Hepatocyte (in vitro differentiated cells): ENCODE data around the gene MAN2A1. TPM values are rescaled to one million over a fixed set of nuclear protein-coding genes. Genes with fewer than 3 reads are reported as not detected.

Source experiments
- DNase-seq: peaks from one replicate; pipeline ENCODE4 v3.0.0-alpha.2; 2016; ENCODE audit warnings: low spot score
- H2AFZ ChIP-seq: fragments of 200-600 bp; sonication (generic); 2 replicates; pipeline ENCODE4 v1.6.0; 2016; ENCODE audit warnings: antibody characterized with exemption, mild to moderate bottlenecking
- H3K27ac ChIP-seq: fragments of 200-600 bp; sonication (generic); 2 replicates; pipeline ENCODE4 v1.5.1; 2016; ENCODE audit warnings: mild to moderate bottlenecking
- H3K27me3 ChIP-seq: fragments of 200-600 bp; sonication (generic); 2 replicates; pipeline ENCODE4 v1.6.1; 2016
- H3K36me3 ChIP-seq: fragments of 200-600 bp; sonication (generic); replicated peaks from 2 replicates; pipeline ENCODE4 v1.5.1; 2016; ENCODE audit warnings: low read depth; ENCODE audit not compliant: insufficient read depth
- H3K4me1 ChIP-seq: fragments of 200-600 bp; sonication (generic); 2 replicates; pipeline ENCODE4 v1.5.1; 2016; ENCODE audit warnings: mild to moderate bottlenecking, moderate library complexity; ENCODE audit not compliant: insufficient read depth
- H3K4me2 ChIP-seq: fragments of 200-600 bp; sonication (generic); 2 replicates; pipeline ENCODE4 v1.6.0; 2016
- H3K4me3 ChIP-seq: fragments of 200-600 bp; sonication (generic); 2 replicates; pipeline ENCODE4 v1.5.1; 2016; ENCODE audit warnings: mild to moderate bottlenecking
- H3K79me2 ChIP-seq: fragments of 200-600 bp; sonication (generic); 2 replicates; pipeline ENCODE4 v1.6.0; 2017; ENCODE audit warnings: mild to moderate bottlenecking
- H3K9me2 ChIP-seq: fragments of 200-600 bp; sonication (generic); replicated peaks from 2 replicates; pipeline ENCODE4 v1.6.0; 2017; ENCODE audit warnings: mild to moderate bottlenecking; ENCODE audit not compliant: insufficient read depth
- H3K9me3 ChIP-seq: fragments of 200-600 bp; sonication (generic); 2 replicates; pipeline ENCODE4 v1.5.1; 2016; ENCODE audit warnings: low read depth, mild to moderate bottlenecking
- H4K20me1 ChIP-seq: fragments of 200-600 bp; sonication (generic); 2 replicates; pipeline ENCODE4 v1.6.0; 2016; ENCODE audit warnings: mild to moderate bottlenecking; ENCODE audit not compliant: insufficient read depth, poor library complexity, severe bottlenecking
- EZH2 ChIP-seq: fragments of 200-600 bp; sonication (generic); IDR thresholded peaks from 2 replicates; pipeline ENCODE4 v1.6.1; 2016; ENCODE audit warnings: antibody characterized with exemption, mild to moderate bottlenecking, borderline replicate concordance
- EZH2phosphoT487 ChIP-seq: fragments of 200-600 bp; sonication (generic); IDR thresholded peaks from one replicate; pipeline ENCODE4 v1.6.1; 2018; ENCODE audit warnings: antibody characterized with exemption, mild to moderate bottlenecking, low read depth, moderate library complexity; ENCODE audit not compliant: unreplicated experiment, severe bottlenecking
- WGBS: methylation state at CpG from one replicate; pipeline ENCODE4 v1.1.6; 2016; ENCODE audit warnings: low lambda C conversion rate; ENCODE audit errors: missing lambda C conversion rate; 5-methylcytosine and 5-hydroxymethylcytosine counted together
- polyA plus RNA-seq: library from polyadenylated mRNA; unstranded; fragments of >200 nt; fragmentation: Nextera tagmentation; extraction: Ambion mirVana; gene quantifications from 2 replicates; pipeline ENCODE4 v1.2.1, GENCODE V29; 2016
- total RNA-seq: library from RNA; depleted of rRNA; stranded (reverse); fragments of >200 nt; gene quantifications from 2 replicates; pipeline ENCODE4 v1.2.3, GENCODE V29; 2014
- TF ChIP-seq, protein P1 (sequence below): fragments of 200-600 bp; sonication (generic); IDR thresholded peaks from 2 replicates; pipeline ENCODE4 v1.5.1; 2016; ENCODE audit warnings: antibody characterized with exemption, mild to moderate bottlenecking; ENCODE audit not compliant: poor library complexity

The MAN2A1 gene
- total and polyA plus RNA-seq, 2 experiments from 2014 or later = 31.5 to 150 TPM

DNA sequence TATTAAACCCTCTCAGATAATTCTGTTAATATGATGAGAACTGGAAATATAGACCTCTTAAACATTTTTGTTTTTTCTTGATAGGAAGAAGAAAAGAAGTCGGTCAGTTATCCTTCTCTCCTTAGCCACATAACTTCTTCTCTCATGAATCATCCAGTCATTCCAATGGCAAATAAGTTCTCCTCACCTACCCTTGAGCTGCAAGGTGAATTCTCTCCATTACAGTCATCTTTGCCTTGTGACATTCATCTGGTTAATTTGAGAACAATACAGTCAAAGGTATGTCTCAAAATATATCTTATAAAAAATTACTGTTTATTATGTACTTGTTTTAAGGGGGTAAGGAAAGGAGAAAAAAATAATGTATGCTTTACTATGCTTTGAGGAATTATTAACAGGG lies 165.3 kb downstream of the MAN2A1 start:
- H2AFZ ChIP-seq = no peak overlapping the region
- no peak for DNase-seq
- H3K27ac ChIP-seq = no peak overlapping the region
- no peaks in the 10 kb centered on the region for H4K20me1 ChIP-seq
- H3K4me1 ChIP-seq = no peaks in the 10 kb centered on the region
- TF ChIP-seq, protein P1, sequence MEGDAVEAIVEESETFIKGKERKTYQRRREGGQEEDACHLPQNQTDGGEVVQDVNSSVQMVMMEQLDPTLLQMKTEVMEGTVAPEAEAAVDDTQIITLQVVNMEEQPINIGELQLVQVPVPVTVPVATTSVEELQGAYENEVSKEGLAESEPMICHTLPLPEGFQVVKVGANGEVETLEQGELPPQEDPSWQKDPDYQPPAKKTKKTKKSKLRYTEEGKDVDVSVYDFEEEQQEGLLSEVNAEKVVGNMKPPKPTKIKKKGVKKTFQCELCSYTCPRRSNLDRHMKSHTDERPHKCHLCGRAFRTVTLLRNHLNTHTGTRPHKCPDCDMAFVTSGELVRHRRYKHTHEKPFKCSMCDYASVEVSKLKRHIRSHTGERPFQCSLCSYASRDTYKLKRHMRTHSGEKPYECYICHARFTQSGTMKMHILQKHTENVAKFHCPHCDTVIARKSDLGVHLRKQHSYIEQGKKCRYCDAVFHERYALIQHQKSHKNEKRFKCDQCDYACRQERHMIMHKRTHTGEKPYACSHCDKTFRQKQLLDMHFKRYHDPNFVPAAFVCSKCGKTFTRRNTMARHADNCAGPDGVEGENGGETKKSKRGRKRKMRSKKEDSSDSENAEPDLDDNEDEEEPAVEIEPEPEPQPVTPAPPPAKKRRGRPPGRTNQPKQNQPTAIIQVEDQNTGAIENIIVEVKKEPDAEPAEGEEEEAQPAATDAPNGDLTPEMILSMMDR = no peak
- TF ChIP-seq EZH2phosphoT487 (no peak), EZH2 (no peak)
- no peaks in the 10 kb centered on the region for H3K36me3 ChIP-seq
- no peaks in the 10 kb centered on the region for H3K79me2 ChIP-seq
- 100% methylated on average over 1 of the region's 1 CpG for WGBS
- H3K4me3 ChIP-seq = no peak overlapping the region
- no peak overlapping the region for H3K4me2 ChIP-seq
- H3K9me2 ChIP-seq = no peaks in the 10 kb centered on the region
- H3K9me3 ChIP-seq = no peaks in the 10 kb centered on the region
- H3K27me3 ChIP-seq = no peaks in the 10 kb centered on the region

DNA sequence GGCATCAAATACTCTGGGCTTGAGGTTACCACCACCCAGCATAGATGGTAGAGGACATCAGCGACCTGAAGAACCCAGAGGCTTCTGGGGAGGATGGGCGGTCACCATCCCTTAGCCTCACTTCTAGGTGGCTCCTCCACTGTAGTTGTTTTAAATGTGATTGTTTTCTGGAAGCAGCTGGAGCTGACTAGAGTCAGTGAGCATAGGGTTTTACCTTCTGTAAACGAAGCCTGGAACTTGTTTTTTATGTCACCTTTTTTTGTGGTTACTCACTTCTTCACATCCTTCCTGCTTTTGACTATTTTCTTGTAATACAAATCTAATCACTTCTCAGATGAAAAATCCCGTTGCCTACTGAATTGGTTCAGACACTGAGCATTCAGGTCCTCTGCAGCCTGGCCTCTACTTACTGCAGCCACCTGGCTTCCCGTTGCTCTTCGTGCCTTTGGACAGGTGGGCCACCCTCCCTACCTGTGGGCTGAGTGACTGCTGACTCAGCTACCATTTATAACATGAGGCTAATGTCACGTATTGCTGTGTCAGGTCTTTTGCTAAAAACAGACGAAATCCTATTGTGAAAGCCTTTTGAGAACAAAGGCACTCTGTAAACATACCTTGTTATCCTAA lies 167.8 kb downstream of the MAN2A1 start:
- no peaks in the 10 kb centered on the region for H3K4me1 ChIP-seq
- no peaks in the 10 kb centered on the region for H3K27me3 ChIP-seq
- H3K79me2 ChIP-seq = no peaks in the 10 kb centered on the region
- peaks cover 3% of the 10 kb centered on the region for H3K36me3 ChIP-seq
- H3K9me2 ChIP-seq = no peaks in the 10 kb centered on the region
- DNase-seq = peak; percentile 15
- no peak overlapping the region for H3K27ac ChIP-seq
- H3K9me3 ChIP-seq = no peaks in the 10 kb centered on the region
- WGBS = 75% methylated on average over 8 of the region's 8 CpGs
- H3K4me2 ChIP-seq = no peak overlapping the region
- no peak for TF ChIP-seq EZH2phosphoT487
- no peak for TF ChIP-seq EZH2
- TF ChIP-seq, protein P1 = no peak
- H3K4me3 ChIP-seq = no peak overlapping the region
- H4K20me1 ChIP-seq = no peaks in the 10 kb centered on the region
- H2AFZ ChIP-seq = no peak overlapping the region

DNA sequence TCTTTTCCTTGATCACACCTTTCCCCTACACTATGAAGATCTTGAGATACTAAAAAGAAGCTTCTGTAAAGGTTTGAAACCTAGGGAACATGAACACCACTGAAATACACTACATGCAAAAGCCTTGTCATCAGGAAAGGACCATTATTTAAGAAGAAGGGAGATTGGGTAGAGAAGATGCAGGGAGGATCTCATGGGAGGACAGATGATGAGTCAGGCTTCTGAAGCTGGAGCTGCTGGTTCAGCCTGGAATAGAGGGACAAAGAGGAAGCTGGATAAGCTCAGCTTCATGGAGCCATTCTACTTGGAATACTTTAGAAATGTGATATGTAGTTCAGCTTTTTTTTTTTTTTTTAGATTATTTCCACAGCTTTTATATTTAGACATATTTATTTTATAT lies 169.8 kb downstream of the MAN2A1 start:
- peaks cover 3% of the 10 kb centered on the region for H3K36me3 ChIP-seq

More for the DNA sequence above, 169.8 kb downstream of the MAN2A1 start:
- H3K9me2 ChIP-seq = no peaks in the 10 kb centered on the region
- H4K20me1 ChIP-seq = no peaks in the 10 kb centered on the region
- DNase-seq = no peak
- H3K27me3 ChIP-seq = no peaks in the 10 kb centered on the region
- no peak overlapping the region for H2AFZ ChIP-seq
- H3K9me3 ChIP-seq = no peaks in the 10 kb centered on the region
- TF ChIP-seq EZH2 (no peak), EZH2phosphoT487 (no peak)
- TF ChIP-seq, protein P1 = no peak
- no peaks in the 10 kb centered on the region for H3K4me1 ChIP-seq
- no peak overlapping the region for H3K4me2 ChIP-seq
- no peaks in the 10 kb centered on the region for H3K79me2 ChIP-seq
- H3K4me3 ChIP-seq = no peak overlapping the region
- no peak overlapping the region for H3K27ac ChIP-seq
